ENCODE data around the gene SGMS1. TPM values are rescaled to one million over a fixed set of nuclear protein-coding genes. Genes with fewer than 3 reads are reported as not detected.

SGMS1 gene
- total and polyA plus RNA-seq, 11 donors, result 6.9 to 40.6 (median 19.6) TPM

GRCh38 chr10:50576245-50576815, 47.4 kb downstream of the SGMS1 start:
- Histone ChIP-seq H3K4me3 (no peak overlapping the region), H3K27me3 (no peaks in the 10 kb centered on the region), H3K9me3 (peaks cover 0 to 7% (median 0%) of the 10 kb centered on the region in 12 donors), H3K36me3 (no peaks in the 10 kb centered on the region), H3K27ac (peak overlapping the region in 6 of 12 donors; percentile 11 to 68 (median 62)), H3K4me1 (peaks cover 0 to 51% (median 40%) of the 10 kb centered on the region in 12 donors)
- TF ChIP-seq POLR2A (IDR thresholded peaks at IDR 0.05) (no peak), CTCF (IDR thresholded peaks at IDR 0.05) (no peak)
- peak; percentile 20 to 69 (median 32) for ATAC-seq
- intact Hi-C loops (cut with DNase I), result loop anchor here in 1 of 10 donors (5.0 kb wide), 1 partner anchor 36 kb away; no protein-coding TSS in a partner anchor
- WGBS, 4 donors, result 49 to 65% (median 59%) methylated on average over 4 of the region's 4 CpGs
- no peak for DNase-seq

DNA sequence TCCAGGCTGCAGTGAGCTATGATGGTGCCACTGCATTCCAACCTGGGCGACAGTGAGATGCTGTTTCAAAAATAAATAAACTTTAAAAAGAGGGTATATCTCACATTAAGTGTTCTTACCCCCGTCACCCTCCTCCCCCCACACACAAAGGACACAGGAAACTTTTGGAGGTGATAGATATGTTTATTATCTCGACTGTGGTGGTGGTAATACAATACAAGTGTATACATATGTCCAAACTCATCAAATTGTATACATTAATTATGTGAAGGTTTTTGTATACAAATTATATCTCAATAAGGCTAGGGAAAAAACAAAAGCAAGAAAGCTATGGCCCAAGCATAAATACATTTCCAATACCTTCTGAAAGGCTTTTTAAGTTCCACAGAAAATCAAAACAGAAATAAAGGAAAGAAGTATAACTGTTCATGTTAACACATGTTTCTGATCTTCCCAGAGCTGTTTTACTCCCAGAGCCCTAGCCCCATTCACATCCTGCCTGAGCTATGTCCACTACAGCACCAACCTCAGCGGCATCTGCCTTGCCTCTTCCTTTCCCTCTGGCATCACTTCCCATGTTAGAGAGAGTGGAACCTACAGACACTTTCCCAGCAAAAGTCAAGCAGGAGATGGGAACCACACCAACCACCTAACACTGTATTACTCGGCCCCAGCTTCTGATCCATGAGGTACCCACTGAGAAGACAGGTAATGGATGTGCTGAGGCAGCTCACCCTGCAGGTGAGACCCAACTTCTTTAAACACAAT, 48.1 kb downstream of the SGMS1 start:
- Histone ChIP-seq H3K9me3 (peaks cover 0 to 7% (median 0%) of the 10 kb centered on the region in 12 donors), H3K36me3 (no peaks in the 10 kb centered on the region), H3K27ac (peak overlapping the region in 3 of 12 donors; percentile 31 to 68 (median 37)), H3K4me1 (peaks cover 0 to 48% (median 39%) of the 10 kb centered on the region in 12 donors), H3K27me3 (no peaks in the 10 kb centered on the region), H3K4me3 (no peak overlapping the region)
- intact Hi-C loops (cut with DNase I), result loop anchor here in 1 of 10 donors (5.0 kb wide), 1 partner anchor 37 kb away; no protein-coding TSS in a partner anchor
- no peak for DNase-seq
- TF ChIP-seq CTCF (IDR thresholded peaks at IDR 0.05) (no peak), POLR2A (IDR thresholded peaks at IDR 0.05) (no peak)
- WGBS, 4 donors, result 76 to 82% (median 81%) methylated on average over 5 of the region's 5 CpGs
- ATAC-seq, result peak in 1 of 4 donors; percentile 5

DNA sequence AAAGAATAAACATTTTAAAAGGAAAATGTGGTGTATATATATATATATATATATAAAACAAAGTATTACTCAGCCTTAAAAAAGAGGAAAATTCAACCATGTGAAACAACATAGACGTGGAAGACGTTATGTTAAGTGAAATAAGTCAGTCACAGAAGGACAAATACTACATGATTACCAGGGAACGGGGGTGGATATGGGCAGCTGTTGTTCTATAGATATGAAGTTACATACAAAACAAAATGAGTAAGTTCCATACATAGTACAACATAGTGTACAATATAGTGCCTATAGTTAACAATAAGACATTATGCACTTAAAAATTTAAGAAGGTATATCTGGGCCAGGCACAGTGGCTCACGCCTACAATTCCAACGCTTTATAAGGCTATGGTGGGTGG, 48.8 kb downstream of the SGMS1 start:
- H3K36me3 ChIP-seq, result no peaks in the 10 kb centered on the region
- peaks cover 0 to 7% (median 0%) of the 10 kb centered on the region in 12 donors for H3K9me3 ChIP-seq
- H3K4me1 ChIP-seq, result peaks cover 0 to 48% (median 39%) of the 10 kb centered on the region in 12 donors
- ATAC-seq (no peak), DNase-seq (no peak)
- no peaks in the 10 kb centered on the region for H3K27me3 ChIP-seq
- no peak overlapping the region for H3K27ac ChIP-seq
- intact Hi-C loops (cut with DNase I), result loop anchor here in 2 of 10 donors (5.0 kb wide), 2 partner anchors 37 to 47 kb away; partner anchors contain the start of gene SGMS1 (in 1 of the 2)
- TF ChIP-seq CTCF (IDR thresholded peaks at IDR 0.05) (no peak), POLR2A (IDR thresholded peaks at IDR 0.05) (no peak)
- no peak overlapping the region for H3K4me3 ChIP-seq
- 93 to 98% (median 97%) methylated on average over 5 of the region's 5 CpGs for WGBS, 4 donors

DNA sequence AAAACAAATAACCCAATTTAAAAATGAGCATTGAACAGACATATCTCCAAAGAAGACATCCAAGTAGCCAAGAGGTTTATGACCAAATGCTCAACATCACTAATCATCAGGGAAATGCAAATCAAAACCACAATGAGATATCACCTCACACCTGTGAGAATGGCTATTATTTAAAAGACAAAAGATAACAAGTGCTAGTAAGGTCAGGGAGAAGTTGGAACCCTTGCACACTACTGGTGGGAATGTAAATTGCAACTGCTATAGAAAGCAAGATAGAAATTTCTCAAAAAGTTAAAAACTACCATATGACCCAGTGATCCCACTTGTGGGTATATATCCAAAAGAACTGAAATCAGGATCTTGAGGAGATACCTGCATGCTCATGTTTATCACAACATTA, 49.5 kb downstream of the SGMS1 start:
- DNase-seq (no peak), ATAC-seq (no peak)
- intact Hi-C loops (cut with DNase I), result loop anchor here in 1 of 10 donors (5.0 kb wide), 1 partner anchor 48 kb away; the partner anchor contains the start of gene SGMS1
- no peak overlapping the region for H3K27ac ChIP-seq
- H3K36me3 ChIP-seq, result no peaks in the 10 kb centered on the region
- H3K27me3 ChIP-seq, result no peaks in the 10 kb centered on the region
- peaks cover 0 to 7% (median 0%) of the 10 kb centered on the region in 12 donors for H3K9me3 ChIP-seq
- peaks cover 0 to 48% (median 39%) of the 10 kb centered on the region in 12 donors for H3K4me1 ChIP-seq
- TF ChIP-seq CTCF (IDR thresholded peaks at IDR 0.05), result peak in 3 of 12 donors; percentile 5 to 12 (median 7)
- no peak for TF ChIP-seq POLR2A (IDR thresholded peaks at IDR 0.05)
- no peak overlapping the region for H3K4me3 ChIP-seq

Measured in heart left ventricle (tissue), 16 donors.